HG03039 (cell line): Measurements from ENCODE around the gene KAT5.
"Not testable (repeated sequence)": the region's sequence is repeated elsewhere in the genome, so short reads cannot be mapped to it uniquely, and the experiment has no call there.

ENCODE experiments used
- ATAC-seq: cut with Tn5 transposase; IDR thresholded peaks from one replicate; pipeline ENCODE4 v1.9.1; 2021; ENCODE audit warnings: mild to moderate bottlenecking, moderate library complexity; ENCODE audit not compliant: unreplicated experiment

Gene KAT5

GRCh38 chr11:65711785-65712632 lies at the start of gene KAT5:
Gene KAT5 (plus strand): TSS chr11:65712252. CDS start chr11:65712268, 16 bp downstream.
- ATAC-seq, result peak; percentile 73

DNA sequence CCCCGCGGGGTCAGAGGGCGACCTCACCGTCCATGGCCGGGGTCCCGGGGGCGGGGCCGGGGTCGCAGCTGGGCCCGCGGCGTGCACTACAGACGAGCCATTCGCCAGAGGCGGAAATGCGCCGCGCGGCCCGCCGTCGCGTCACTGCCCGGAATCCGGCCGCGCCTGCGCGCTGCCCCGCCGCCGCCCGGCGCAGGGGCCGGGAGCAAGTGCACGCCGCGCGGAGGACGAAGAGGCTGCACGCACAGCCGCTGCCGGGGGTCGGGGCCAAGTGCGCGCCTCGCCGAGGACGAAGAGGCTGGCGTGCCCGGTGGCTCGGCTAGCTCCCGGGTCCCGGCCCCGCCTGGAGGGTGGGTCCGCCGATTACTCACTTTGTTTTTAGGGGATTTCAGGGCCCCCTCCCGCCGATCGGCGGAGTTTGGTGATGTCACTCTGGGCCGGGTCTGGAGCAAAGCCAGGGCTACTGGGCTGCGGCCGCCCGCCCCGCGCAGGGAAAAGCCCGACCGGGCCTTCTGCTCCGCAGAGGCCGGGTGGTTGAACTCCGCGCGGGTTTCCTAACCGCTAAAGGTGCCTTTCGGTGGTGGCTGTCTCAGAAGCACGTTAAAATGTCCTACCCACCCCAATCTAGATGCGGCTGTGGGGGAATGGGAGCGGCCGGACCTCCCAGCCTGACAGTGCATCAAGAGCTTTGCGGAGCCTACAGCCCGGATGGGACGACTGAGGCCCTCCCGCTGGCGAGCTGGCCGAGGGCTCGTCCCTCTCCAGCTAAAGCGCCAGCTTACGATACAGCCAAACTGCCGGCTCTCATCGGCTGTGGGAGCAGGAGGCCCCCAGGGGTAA lies 49.0 kb upstream of the KAT5 start, which contains the start of gene RELA:
RELA (minus strand) TSS at position 118 of the 840 bp plus-strand sequence; CDS start at position 34, 84 bp downstream.
- ATAC-seq, result peak; percentile 75

DNA sequence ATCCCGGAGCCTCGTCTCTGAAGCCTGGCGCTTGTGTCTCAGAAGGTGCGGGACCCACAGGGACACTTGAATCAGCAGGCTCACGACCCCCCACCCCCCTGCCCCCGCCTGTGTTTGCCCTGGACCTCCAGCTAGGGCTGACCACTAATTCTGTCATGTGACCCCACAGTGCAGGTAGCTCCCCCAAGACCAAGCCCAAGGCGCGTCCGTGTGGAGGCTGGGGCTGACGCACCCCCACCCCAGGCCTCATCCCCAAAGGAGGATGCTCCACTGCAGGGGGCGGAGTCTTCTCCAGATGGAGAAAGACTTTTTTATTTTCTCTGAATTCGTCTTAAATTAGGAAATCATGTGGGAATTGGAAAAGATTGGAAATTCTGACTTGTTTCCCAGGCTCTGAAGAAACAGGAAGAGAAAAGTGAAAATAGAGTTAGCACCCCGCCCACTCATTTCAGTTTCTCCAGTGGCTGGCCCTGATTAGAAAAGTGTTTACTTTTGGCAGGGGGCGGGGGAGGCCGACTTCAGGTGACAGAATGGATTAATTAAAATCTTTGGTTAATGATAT lies 48.3 kb upstream of the KAT5 start:
- no peak for ATAC-seq

- no peak for ATAC-seq
Measured at GRCh38 chr11:65672180-65672860, 39.7 kb upstream of the KAT5 start.

- ATAC-seq, result no peak
Measured at GRCh38 chr11:65672982-65673381, 39.1 kb upstream of the KAT5 start.

DNA sequence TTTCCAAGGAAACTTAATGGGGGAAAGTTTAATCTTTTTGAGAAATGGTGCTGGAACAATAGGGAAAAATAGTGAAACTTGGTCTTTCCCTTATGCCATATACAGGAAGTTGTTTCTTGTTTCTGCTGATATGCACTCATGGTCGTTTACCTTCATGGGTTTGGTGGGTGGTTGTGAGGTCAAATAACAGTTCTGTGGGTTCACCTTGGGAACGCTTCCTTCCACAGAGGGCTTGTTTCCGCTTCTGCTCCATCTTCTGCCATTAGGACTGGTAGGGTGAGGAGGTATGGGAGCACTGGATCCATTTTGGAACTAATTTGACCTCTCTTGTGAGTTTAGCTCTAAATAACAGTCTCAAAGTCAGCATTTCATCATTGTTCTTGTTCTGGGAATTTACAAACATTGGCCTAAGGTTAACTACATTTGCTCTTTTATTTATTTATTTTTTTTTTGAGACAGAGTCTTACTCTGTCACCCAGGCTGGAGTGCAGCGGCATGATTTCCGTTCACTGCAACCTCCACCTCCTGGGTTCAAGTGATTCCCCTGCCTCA lies 31.8 kb upstream of the KAT5 start:
- ATAC-seq, result no peak

DNA sequence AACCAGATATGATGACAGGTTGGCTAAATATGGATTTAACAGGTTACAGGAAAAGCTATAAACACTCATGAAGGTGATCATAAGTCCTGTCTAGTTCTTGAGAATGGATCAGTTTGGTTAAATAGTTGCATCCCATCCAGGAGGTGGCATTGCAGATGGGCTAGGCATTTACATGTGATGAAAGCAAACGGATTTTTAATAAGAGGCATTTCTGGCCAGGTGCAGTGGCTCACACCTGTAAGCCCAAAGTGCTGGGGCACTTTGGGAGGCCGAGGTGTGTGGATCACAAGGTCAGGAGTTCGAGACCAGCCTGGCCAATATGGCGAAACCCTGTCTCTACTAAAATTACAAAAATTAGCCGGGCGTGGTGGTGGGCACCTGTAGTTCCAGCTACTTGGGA lies 28.6 kb upstream of the KAT5 start:
- ATAC-seq, result not testable (repeated sequence)

GRCh38 chr11:65685981-65686380 lies 26.1 kb upstream of the KAT5 start:
- no peak for ATAC-seq

- ATAC-seq, result not testable (repeated sequence)
Measured at GRCh38 chr11:65691847-65692246, 20.2 kb upstream of the KAT5 start.

DNA sequence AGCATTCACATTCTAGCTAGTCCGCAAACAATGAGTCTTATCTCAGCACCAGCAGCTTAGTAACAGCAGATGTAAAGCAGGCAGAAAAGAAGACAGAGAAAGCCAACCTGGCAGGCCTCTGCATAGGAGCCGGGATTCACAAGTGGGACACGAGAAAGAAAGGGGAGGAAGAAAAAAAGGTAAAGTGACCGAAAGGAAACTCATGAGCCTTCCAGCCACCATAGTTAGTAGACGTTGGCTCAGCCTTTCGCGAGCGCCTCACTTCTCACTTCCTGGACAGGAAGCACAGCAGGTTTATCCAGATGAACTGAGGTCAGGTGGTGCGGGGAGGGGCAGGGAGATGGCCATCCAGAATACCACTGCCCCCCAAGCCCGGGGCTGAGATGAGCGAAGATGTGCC lies 19.7 kb upstream of the KAT5 start:
- ATAC-seq, result no peak

- ATAC-seq, result no peak
Measured at GRCh38 chr11:65695459-65696241, 16.4 kb upstream of the KAT5 start.

DNA sequence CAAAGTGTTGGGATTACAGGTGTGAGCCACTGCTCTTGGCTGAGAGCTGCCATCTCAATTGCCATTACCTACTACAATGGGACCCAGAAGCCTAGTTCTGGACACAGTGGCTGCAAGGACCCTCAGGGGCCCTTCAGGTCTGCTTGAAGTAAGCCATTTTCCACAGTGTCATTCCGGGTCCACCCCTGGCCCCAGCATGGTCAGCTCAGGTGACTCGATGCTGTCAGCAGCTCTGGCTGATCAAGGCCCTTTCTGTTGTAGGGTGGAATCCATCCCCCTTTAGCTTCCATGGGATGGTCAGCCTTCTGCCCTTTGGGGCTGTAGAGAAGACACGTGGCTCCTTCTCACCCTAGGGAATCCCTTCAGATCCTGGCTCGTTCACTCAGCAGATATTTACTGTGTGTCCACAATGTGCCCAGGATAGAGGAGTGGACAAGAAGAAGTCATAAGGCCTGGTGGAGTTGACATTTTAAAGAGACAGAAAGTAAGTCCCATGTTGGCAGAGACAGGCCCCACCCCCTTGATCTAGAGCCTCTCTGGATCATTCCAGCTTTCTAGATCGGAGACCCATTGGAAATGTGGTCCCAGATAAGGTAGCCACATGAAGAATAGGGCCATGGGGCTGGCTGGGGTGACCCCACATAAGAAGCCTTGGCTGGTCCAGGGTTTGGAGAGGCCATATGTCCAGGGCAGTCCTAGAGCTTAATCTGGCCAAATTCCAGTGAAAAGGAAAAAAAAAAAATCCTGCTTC lies 15.1 kb upstream of the KAT5 start:
- ATAC-seq, result no peak

DNA sequence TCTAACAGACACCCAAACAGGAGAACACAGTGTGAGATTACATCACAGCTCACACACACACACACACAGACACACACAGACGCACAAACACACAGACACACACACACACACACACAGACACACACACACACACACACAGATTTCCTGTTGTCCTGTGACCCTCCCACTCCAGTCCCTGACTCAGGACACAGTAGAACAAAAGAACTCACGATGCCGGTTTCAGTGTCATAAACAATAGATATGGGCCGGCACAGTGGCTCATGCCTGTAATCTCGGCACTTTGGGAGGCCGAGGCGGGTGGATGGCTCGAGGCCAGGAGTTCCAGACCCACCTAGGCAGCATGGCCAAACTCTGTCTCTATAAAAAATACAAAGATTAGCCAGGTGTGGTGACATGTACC lies 13.8 kb upstream of the KAT5 start:
- ATAC-seq, result no peak

- ATAC-seq, result no peak
Measured at GRCh38 chr11:65699306-65699705, 12.7 kb upstream of the KAT5 start.

- ATAC-seq, result no peak
Measured at GRCh38 chr11:65700399-65700798, 11.7 kb upstream of the KAT5 start.

DNA sequence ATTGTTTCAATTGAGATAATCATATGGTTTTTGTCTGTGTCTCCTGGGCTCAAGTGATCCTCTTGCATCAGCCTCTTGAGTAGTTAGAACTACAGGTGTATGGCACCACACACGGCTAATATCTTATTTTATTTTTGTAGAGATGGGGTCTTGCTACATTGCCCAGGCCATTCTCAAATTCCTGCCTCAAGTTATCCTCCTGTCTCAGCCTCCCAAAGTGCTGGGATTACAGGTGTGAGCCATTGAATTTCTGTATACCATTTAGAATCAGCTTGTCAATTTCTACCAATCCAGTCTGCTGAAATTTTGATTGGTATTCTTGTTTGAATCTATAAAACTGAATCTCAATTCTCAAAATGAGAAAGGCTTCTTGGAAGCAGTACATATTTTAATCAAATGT lies 10.4 kb upstream of the KAT5 start:
- no peak for ATAC-seq

DNA sequence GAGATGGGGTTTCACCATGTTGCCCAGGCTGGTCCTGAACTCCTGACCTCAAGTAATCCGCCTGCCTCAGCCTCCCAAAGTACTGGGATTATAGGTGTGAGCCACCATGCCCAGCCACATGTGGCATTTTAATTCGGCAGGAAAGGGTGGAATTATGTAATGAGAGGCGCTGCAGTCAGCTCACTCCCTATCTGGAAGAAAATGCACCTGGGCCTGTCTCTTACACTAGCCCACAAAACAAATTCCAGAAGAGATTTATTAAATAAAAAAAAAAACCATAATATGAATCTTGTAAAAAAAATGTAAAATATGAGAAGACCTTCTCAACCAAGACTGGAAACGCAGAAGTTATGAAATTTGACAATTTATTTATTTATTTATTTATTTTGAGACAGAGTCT lies 8.2 kb upstream of the KAT5 start:
- ATAC-seq, result no peak

- ATAC-seq, result not testable (repeated sequence)
Measured at GRCh38 chr11:65706303-65706763, 5.7 kb upstream of the KAT5 start.

DNA sequence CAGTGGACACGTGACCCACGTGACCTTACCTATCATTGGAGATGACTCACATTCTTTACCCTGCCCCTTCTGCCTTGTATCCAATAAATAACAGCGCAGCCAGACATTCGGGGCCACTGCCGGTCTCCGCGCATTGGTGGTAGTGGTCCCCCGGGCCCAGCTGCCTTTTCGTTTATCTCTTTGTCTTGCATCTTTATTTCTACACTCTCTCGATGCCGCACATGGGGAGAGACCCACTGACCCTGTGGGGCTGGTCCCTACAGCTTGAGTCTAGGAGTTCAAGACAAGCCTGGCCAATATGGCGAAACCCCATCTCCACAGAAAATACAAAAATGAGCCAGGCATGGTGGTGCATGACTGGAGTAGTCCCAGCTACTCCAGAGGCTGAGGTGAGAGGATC lies 5.0 kb upstream of the KAT5 start:
- not testable (repeated sequence) for ATAC-seq
